T-helper 1 cell treated with Interleukin-12 subunit alpha and Interleukin-12 subunit beta and Interleukin-4 antibody, amounts not matched to agents 30 ng/mL and 1 ng/mL, for 36 hours (primary cell): ENCODE data around the gene COL4A4. TPM values are rescaled to one million over a fixed set of nuclear protein-coding genes. Genes with fewer than 3 reads are reported as not detected.
"Not testable (repeated sequence)": the region's sequence is repeated elsewhere in the genome, so short reads cannot be mapped to it uniquely, and the experiment has no call there.

Experiments
- intact Hi-C: fragments of 100-400 bp; cut with micrococcal nuclease; formaldehyde crosslinking; loops from one replicate; pipeline ENCODE4 v1.15.1; 2024
- total RNA-seq: library from RNA; stranded (reverse); gene quantifications from 2 replicates; pipeline ENCODE4 v1.2.3, GENCODE V29; 2022

The COL4A4 gene
- not detected in 2 replicates for total RNA-seq

DNA sequence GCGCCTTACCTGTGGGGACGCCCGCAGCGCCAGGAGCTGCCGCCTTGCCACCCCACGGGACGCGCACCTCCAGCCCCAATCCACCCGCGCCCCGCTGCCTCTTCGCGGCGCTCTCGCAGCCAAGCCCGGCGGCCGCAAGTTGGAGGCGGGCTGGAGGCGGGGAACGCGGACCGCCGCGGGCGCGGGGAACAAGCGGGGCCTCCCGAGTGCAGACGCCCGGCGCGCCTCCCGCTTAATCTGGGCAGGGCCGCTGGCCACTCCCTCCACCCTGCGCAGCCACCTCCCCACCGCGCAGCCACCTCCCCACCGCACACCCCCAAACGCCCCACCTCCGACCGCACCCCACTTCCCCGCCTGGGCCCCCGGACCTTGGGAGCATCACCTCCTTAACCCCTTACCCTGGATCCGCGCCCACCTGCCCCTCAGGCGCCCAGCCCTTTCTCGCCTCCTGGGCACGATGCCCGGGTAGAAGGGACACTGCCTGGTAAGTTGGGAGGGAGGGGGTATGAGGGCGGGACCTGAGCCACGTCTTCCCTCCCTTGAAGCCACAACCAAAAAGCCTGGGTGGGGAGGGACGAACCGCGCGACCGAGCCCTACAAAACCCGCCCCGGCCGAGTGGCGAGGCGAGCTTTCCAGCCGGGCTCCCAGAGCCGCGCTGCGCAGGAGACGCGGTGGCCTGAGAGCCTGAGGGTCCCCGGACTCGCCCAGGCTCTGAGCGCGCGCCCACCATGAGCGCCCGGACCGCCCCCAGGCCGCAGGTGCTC, at the start of gene COL4A4, which contains the start of gene COL4A3:
COL4A4 (minus strand) TSS at position 208 of the 765 bp plus-strand sequence. CDS start 16,722 bp downstream, outside the sequence.
COL4A3 (plus strand) TSS at position 627 of the 765 bp plus-strand sequence; CDS start at position 730, 103 bp downstream.
- intact Hi-C loops: no loop called here

DNA sequence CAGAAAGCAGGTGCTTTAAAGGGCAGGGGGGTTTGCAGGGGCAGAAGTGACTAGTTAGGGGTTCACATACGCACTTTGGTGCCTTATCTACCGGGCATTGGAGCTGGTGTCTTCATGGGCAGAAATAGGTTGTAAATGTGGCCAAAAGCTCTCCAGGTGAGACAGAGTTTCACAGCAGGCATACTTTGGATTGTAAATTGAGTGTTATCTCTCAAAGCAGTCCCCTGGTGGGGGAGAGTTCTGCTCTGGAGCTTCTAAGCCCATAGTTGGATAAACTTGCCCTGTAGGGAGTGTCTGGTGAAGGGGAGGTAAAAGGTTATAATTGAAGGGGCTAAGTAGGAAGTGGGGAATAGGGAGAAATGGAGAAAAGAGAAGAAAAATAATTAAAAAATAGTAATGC, 43.6 kb upstream of the COL4A4 start:
- intact Hi-C loops: no loop called here

DNA sequence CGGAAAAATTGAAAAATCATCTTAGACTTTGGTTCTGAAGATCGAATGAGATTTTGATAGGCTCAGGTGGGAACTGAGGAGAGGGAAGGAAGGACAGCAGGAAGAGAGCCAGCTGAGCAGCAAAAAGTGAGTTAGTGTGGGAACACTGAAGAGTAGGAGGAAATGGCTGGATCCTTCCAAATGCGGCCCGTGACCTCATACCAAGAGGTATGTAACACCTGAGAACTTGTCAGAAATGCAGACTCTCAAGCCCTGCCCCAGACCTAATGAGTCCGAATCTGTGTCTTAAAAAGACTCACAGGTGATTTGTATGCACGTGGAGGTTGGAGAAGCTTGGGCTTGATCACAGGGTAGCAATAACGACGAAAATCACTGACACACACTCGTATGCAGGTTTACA, 42.4 kb upstream of the COL4A4 start:
- intact Hi-C loops: no loop called here

DNA sequence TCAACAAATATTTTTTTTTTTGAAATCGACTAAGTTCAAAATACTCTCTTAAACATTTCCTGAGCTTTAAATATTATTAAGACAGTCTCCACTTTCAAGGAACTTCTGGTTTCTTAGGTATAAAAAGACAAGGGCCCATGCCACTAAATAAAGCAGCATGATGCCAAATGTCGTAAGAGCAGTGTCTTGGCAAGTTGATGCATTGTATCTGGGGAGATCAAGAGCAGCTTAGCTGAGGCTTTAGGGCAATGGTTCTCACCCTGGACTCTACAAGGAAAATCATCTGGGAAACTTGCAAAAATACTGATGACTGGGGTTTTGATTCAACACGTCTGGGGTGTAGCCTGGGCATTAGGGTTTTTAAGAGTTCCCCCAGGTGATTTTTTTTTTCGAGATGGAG, 41.7 kb upstream of the COL4A4 start:
- intact Hi-C loops: no loop called here

DNA sequence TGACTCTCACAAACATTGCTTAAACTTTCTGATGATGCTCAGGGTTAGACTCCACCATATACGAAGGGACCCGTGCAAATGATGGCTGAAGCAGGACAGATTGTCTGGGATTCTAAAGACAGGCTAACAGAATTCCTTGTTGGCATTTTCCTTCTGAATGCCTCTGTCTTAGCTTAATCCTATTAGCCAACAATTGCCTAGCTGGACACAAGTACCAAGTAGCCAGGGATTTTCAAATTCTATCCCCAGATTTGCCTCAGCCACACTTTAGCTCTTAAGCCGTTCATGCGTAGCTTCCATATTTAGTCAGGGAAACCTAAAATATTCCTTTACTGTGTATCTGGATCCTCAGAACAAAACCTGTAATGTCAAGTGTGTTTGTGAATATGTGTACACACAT, 40.4 kb upstream of the COL4A4 start:
- intact Hi-C loops: no loop called here

DNA sequence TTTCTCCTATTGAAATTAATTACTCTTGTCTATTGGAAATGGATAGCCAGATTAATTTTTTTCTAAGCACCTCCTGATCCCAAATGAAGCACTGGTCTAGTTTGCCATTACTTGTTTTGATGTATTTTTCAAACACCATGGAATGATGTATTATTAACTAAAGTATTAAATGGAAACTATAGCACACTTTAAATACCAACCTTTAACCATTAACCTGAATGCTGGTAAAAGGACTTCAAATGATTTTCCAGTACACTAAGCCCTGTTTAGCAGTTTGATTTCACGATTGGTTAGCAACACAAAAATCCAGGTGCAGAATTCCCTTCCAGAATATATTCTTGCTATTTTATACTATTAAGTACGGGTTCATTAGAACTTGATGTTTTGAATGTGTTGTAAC, 37.8 kb upstream of the COL4A4 start:
- intact Hi-C loops: no loop called here

DNA sequence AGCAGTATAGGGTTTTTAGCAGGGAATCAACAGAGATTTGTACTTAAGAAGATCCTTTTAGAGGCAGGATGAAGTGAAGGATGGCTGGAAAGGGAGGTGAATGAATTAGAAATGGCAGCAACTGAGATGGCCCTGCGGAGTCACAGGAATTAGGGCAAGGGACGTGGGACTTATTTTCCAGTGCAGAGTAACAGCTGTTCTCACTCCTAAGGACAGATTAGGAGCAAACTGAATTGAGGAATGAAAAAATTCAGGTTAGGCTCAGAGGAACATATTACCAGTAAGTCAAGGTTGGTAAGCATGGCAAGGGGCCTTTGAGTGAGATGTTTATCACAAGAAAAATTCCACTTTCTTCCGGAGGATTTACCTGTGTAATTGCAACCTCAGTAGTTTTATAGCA, 34.9 kb upstream of the COL4A4 start:
- intact Hi-C loops: no loop called here

DNA sequence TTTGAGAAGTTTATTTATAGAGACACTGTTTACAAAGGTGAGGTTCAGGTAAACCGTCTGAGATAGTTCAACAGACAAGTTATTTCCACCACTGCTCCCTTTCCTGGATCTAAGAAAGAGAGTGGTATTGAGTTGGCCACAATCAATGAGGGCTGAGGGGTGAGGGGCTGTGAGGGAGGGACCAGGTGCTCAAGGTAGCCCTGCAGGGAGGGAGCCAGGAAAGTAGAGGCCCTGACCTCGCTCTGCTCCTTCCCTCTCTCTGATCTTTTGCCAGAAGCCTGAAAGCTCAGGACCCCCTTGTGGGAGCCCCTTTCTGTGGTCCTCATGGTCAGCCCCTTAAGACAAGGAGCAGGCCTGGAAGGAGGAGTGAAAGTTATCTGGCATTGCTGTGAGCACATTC, 30.2 kb upstream of the COL4A4 start:
- intact Hi-C loops: no loop called here

DNA sequence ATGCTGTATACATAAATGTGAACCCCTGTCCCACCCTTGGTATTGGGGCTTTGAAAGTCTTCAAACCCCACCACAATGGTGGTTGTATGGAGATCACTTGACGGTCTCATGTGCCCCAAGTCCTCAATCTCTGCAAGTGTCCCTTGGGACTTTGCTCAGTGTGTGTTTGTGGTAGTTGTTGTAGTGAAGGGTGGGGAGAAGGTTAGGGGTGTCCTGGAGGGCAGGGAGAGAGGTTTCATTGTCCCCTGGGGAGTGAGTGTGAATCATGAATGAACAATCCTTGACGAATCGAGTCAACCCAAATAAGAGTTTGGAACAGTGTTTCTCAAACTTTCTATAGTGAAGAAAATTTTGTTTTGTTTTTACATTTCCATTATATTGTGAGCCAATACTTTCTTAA, 28.5 kb upstream of the COL4A4 start:
- intact Hi-C loops: no loop called here

DNA sequence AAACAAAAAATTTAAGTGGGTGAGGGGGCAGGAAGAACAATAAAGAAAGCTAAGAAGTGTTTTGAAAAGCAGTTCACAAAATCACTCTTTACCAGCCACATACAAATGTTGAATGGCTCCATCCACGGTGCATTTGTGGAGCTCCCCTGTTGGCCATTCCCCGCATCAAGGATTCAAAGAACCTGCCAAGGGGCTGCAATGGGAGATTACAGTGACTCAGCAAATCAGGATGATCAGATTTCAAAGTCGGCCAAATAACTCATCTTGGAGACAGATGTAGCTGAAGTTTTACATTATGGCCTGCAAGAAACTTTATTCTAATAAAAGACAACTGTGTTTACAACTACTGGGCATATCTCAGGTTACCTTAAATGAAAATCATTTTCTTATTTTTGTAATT, 27.4 kb upstream of the COL4A4 start:
- intact Hi-C loops: no loop called here

DNA sequence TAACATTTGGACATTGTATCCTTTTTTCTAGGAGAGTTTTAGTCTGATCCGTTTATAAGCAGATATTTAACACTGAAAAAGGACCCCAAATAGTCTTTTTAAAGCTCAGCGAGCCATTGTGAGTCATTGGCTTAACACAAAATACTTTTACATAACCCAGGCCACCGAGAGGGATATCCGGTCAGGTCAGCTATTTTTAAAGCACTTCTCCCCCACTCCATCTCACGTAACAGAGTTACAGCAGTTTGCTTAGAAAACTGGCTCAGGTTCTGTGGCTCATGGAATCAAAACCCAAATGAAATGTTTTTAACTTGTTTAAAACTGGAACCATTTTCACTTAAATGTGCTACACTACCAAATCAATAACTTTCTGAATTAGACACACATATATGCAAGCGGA, 24.3 kb upstream of the COL4A4 start:
- intact Hi-C loops: no loop called here

DNA sequence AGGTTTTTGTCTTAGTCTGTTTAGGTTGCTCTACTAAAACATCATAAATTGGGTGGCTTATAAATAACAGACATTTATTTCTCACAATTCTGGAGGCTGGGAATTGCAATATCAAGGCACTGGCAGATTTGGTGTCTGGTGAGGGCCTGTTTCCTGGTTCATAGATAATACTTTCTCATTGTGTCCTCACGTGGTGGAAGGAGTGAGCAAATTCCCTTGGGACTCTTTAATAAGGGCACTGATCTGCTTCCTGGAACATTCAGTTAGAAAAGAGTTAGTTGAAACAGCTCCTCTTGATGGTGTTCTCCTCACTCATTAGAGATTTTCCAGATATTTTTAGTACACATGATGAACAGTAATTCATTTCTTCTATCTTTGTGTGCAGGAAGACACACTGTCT, 22.7 kb upstream of the COL4A4 start:
- intact Hi-C loops: no loop called here

DNA sequence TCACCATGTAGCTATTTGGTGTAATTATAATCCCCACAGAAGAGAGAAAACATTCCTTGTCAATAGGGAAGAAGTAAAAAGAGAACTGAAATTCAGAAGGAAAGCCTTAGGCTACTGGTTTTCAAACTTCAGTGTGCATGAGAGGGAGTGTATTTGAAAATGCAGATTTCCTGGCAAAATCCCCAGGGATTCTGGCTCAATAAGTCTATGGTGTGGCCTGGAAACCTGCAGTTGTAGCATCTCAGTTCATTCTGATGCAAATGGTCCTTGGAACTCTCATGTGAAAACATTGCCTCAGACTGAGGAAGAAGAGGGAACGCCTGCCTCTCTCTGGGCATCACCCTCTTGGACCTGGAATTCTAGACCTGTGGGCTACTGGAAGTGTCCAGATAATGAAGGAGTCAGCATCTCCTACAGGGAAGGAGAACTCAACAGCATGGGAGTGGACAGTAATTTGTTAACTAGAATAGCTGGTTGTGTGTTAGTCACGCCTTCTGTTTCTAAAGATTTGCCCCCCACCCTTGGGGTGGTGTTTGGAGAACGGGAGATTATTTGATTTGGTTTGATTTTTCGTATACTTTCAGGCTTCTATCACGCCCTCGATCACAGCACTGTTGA, 21.7 kb upstream of the COL4A4 start:
- intact Hi-C loops: no loop called here

DNA sequence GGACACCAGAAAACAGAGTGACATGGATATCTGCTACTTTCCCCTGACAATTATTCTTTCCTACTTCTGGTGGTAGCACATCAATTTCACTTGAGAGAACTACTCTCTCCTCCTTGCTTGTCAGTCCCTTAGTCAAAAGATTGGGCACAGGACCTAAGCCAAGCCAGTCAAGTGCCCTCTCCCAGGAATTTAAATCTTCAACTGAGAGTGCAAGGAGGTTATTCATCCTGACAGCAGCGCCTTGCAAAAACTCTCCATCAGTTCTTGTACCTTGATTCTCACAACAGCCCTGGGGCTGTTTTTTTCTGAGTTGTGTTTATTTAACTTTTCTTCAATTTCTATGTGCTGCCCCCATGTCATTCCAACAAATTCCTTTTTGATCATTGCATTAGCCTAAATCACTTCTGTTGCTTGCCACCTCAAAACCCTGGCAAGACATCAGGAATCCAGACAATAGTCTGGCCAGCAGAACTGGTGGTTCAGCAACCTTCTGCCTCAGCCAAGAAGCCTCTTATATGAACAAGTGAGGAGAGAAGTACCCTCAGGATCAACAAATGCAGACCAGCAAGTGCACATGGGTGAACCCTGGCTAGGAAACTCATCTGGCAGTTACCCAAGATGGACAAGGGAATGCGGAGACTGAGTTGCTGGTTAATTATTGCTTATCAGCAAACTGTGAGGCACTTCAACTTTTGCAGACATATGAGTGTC, 19.8 kb upstream of the COL4A4 start:
- intact Hi-C loops: no loop called here

DNA sequence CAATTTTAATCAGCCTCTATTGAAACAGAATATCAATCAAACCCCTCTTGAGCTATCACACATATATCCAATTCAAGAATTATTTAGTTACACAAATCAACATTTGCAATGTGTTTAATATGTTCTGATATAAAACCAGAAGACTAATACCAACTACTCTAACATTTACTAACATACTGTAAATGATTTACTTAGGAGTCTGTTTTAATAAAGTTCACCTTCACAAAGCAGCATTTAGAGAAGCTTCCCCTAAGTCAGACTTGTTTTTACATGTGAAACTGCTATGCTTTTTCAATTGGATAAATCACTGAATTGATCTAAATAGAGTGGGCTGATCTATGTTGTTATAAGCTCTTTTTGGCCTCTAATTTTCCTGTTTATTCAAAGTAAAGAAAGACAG, 18.8 kb upstream of the COL4A4 start:
- intact Hi-C loops: no loop called here

DNA sequence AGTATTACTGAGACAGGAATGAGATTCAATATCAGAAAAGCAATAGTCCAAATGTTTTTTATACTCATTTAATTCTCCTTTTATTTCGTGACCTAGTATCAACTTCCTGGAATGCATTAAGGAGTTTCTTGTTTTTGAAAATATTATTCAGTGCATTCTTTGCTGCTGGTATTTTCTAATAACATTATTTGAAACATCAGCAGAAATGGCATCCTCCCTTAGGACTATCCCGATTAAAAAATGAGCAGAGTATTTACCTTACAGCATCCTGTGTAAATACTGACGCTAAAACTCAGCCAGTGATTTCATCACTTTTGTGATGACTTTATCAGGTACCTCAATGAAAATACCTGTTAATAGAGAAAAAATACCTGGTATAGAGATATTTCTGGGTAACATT, 16.8 kb upstream of the COL4A4 start:
- intact Hi-C loops: no loop called here

DNA sequence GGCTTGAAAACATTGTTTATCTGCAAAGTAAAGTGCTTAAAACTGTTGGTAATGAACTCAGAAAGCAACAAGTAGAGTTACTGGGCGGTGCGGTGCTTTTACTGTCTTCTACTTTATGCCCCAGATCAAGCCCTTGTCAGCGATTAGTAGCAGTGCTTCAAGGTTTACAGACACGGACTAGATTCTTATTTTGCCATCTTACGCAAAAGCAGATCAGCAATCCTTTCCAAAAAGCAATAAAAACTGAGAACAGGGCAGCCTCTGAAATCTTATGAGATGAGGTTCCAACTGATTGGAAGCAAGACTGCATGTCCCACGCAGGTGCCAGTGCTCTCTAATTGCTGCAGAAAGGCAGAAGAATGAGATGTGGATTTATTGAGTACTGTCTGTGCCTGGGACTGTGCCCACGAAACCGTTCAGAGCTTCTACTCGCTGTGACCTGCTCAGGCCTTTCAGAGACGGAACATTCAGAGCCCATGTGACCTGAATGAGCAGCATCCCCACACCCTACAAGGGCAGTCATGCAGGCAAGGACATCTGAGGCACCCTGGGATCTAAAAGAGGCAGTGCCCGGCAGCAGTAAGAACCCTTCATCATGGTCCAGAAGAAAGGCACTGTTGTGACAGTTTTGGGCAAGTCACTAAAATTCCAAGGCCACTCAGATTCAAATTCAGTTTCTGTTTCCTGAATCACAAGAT, 16.1 kb upstream of the COL4A4 start:
- intact Hi-C loops: no loop called here

DNA sequence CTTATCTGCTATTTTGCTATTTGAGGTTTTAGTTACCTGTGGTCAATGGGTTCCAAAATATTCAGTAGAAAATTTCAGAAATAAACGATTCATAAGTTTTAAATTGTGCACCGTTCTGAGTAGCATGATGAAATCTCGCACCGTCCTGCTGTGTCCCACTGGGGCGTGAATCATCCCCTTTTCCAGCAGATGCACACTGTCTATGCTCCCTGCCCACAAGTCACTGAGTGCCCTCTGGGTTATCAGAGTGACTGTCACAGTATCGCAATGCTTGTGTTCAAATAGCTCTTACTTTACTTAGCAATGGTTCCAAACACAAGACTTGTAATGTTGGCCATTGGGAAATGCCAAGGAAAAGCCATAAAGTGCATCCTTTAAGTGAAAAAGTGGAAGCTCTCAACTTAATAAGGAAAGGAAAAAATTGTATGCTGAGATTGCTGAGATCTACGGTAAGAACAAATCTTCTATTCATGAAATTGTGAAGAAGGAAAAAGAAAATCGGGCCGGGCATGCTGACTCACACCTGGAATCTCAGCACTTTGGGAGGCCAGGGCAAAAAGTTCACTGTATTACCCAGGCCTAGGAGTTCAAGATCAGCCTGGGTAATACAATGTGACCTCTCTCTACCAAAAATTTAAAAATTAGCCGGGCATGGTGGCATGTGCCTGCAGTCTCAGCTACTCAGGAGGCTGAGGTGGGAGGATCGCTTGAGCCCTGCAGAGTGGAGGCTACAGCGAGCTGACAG, 13.8 kb upstream of the COL4A4 start:
- intact Hi-C loops: no loop called here

DNA sequence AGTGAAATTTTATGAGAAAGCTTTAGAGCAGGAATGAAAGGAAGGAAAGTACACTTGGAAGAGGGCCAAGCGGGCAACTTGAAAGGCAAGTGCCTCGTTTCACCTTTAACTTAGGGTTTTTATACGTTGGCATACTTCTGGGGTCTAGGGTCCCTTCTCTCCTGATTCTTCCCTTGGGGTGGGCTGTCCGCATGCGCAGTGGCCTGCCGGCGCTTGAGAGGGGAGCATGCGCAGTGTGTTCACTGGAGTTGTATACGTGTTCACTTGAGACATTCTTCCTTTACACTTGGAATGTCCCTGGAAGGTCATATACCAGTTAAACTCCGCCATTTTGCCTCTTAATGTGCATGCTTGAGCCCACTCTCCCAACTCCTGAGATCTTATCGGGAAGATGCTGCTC, 7.8 kb upstream of the COL4A4 start:
- intact Hi-C loops: not testable (repeated sequence)

DNA sequence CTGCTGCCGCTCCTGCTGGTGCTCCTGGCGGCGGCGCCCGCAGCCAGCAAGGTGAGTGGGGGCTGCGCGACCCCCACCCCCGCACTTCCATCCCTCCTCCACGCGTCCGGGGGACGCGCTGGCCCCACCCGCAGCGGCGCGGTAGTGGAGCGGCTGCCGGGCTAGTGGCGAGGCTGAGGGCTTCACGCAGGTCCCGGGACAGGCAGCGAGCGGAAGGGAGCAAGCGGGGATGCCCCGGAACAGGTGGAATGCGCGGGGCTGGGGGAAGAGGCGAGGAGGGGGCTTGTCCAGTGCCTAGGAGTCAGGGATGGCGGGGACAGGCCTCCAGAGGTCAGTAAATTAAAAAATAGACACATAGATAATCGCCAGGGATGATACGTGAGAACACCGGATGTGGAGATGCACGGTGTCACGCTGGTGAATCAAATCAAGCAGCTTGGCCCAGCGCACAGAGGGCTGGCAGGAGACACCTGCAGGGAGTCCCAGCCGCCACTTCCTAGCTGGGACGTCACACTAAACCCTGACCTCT, 822 bp upstream of the COL4A4 start:
- intact Hi-C loops: no loop called here

DNA sequence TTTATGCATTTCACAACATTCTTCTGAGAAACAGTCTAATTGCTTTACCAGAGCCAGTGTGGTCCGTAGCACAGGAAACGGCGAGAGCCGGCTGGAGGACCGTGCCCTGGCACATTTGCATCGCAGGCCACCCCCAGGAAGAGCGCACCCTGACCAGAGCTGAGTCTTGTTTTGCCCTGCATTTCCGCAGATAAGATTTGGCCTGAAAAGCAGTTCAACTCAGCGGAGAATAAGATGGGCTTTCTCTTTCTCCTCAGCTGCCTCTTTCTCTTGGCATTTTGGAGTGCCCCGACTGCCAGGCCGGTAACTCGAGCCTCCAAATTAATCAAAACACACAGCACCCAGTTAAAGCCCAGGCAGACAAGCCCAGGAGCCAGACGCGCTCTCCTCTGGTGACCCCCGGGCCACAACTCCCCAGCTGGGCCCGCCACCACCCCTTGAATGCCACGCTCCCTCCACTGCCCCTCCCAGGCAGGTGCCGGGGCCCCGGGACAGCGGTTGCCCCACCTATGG, 464 bp downstream of the COL4A4 start:
- intact Hi-C loops: no loop called here
